C4-2B (cell line): ENCODE measurements around the gene DNM3.

Experiments used
- ZFX ChIP-seq: fragments of 450-650 bp; IDR thresholded peaks from 2 replicates; pipeline ENCODE4 v1.6.1; 2017
- TF ChIP-seq, protein P1 (sequence below): fragments of 450-650 bp; conservative IDR thresholded peaks from 2 replicates; pipeline ENCODE4 v1.5.1; 2017; ENCODE audit warnings: mild to moderate bottlenecking

- TF ChIP-seq, protein P1, sequence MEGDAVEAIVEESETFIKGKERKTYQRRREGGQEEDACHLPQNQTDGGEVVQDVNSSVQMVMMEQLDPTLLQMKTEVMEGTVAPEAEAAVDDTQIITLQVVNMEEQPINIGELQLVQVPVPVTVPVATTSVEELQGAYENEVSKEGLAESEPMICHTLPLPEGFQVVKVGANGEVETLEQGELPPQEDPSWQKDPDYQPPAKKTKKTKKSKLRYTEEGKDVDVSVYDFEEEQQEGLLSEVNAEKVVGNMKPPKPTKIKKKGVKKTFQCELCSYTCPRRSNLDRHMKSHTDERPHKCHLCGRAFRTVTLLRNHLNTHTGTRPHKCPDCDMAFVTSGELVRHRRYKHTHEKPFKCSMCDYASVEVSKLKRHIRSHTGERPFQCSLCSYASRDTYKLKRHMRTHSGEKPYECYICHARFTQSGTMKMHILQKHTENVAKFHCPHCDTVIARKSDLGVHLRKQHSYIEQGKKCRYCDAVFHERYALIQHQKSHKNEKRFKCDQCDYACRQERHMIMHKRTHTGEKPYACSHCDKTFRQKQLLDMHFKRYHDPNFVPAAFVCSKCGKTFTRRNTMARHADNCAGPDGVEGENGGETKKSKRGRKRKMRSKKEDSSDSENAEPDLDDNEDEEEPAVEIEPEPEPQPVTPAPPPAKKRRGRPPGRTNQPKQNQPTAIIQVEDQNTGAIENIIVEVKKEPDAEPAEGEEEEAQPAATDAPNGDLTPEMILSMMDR: no peak
- no peak for TF ChIP-seq ZFX
These were observed 124.5 kb downstream of the DNM3 start for GRCh38 chr1:171965777-171966176.
